Activated CD4-positive, alpha-beta memory T cell treated with anti-CD3 and anti-CD28 coated beads, Interleukin-2, amount 10 ng/mL, durations not matched to agents 7 days and 5 days (primary cell): ENCODE results near the gene ABCC3. TPM values are rescaled to one million over a fixed set of nuclear protein-coding genes. Genes with fewer than 3 reads are reported as not detected.

Source experiments
- CTCF ChIA-PET: fragments of 350-600 bp; sonication (Branson Sonifier 250); formaldehyde crosslinking; loops from one replicate; lab custom pipeline; 2021; ENCODE audit warnings: antibody characterized with exemption, inconsistent platforms; lab: Charles Lee
- POLR2A ChIA-PET: fragments of 350-600 bp; sonication (Branson Sonifier 250); formaldehyde crosslinking; loops from one replicate; lab custom pipeline; 2021; ENCODE audit warnings: antibody characterized with exemption; lab: Charles Lee
- DNase-seq: peaks from one replicate; pipeline ENCODE4 v3.0.0-alpha.2; 2020
- H3K27ac Mint-ChIP-seq: one replicate; pipeline ENCODE4 v1.8.0; 2021; ENCODE audit warnings: mild to moderate bottlenecking, mixed read lengths
- H3K27me3 Mint-ChIP-seq: one replicate; pipeline ENCODE4 v1.8.0; 2021; ENCODE audit warnings: mixed read lengths
- H3K36me3 Mint-ChIP-seq: one replicate; pipeline ENCODE4 v1.8.0; 2021; ENCODE audit warnings: low read depth, mixed read lengths
- H3K4me1 Mint-ChIP-seq: one replicate; pipeline ENCODE4 v1.8.0; 2021; ENCODE audit warnings: mixed read lengths
- H3K4me3 Mint-ChIP-seq: one replicate; pipeline ENCODE4 v1.8.0; 2021; ENCODE audit warnings: mild to moderate bottlenecking, mixed read lengths
- H3K9me3 Mint-ChIP-seq: one replicate; pipeline ENCODE4 v1.8.0; 2021; ENCODE audit warnings: mixed read lengths
- total RNA-seq, 2 experiments: library from RNA; stranded (reverse); gene quantifications; one replicate each; pipeline ENCODE4 v1.2.3, GENCODE V29; 2021

ABCC3 gene
- total RNA-seq, 2 experiments from 2014 or later, result 0.25 TPM; not detected in 1

- no peak for DNase-seq
- H3K27me3 Mint-ChIP-seq, result peaks cover 16% of the 10 kb centered on the region
- H3K4me1 Mint-ChIP-seq, result peaks cover 8% of the 10 kb centered on the region
- no peak overlapping the region for H3K27ac Mint-ChIP-seq
- ChIA-PET CTCF (no interaction called here), POLR2A (no interaction called here)
- no peaks in the 10 kb centered on the region for H3K36me3 Mint-ChIP-seq
- no peaks in the 10 kb centered on the region for H3K9me3 Mint-ChIP-seq
- no peak overlapping the region for H3K4me3 Mint-ChIP-seq
Measured at GRCh38 chr17:50611634-50612033, 23.0 kb upstream of the ABCC3 start.

GRCh38 chr17:50612281-50612680, 22.4 kb upstream of the ABCC3 start:
- no peaks in the 10 kb centered on the region for H3K9me3 Mint-ChIP-seq
- H3K4me1 Mint-ChIP-seq, result peaks cover 8% of the 10 kb centered on the region
- ChIA-PET CTCF (no interaction called here), POLR2A (no interaction called here)
- no peak for DNase-seq
- H3K4me3 Mint-ChIP-seq, result no peak overlapping the region
- H3K27me3 Mint-ChIP-seq, result peaks cover 10% of the 10 kb centered on the region
- no peaks in the 10 kb centered on the region for H3K36me3 Mint-ChIP-seq
- H3K27ac Mint-ChIP-seq, result no peak overlapping the region

- CTCF ChIA-PET, result interaction anchor here (1.2 kb wide), 1 partner anchor 13 kb away, joined by 3 read pairs; no protein-coding TSS in a partner anchor
- no peaks in the 10 kb centered on the region for H3K36me3 Mint-ChIP-seq
- no peak overlapping the region for H3K27ac Mint-ChIP-seq
- no peak overlapping the region for H3K4me3 Mint-ChIP-seq
- POLR2A ChIA-PET, result no interaction called here
- no peaks in the 10 kb centered on the region for H3K9me3 Mint-ChIP-seq
- DNase-seq, result no peak
- H3K27me3 Mint-ChIP-seq, result peaks cover 8% of the 10 kb centered on the region
- H3K4me1 Mint-ChIP-seq, result peaks cover 8% of the 10 kb centered on the region
Measured at GRCh38 chr17:50613007-50613992, 21.4 kb upstream of the ABCC3 start.

GRCh38 chr17:50614471-50615051, 20.1 kb upstream of the ABCC3 start:
- H3K9me3 Mint-ChIP-seq, result no peaks in the 10 kb centered on the region
- peaks cover 8% of the 10 kb centered on the region for H3K27me3 Mint-ChIP-seq
- H3K27ac Mint-ChIP-seq, result no peak overlapping the region
- H3K4me1 Mint-ChIP-seq, result peaks cover 13% of the 10 kb centered on the region
- H3K4me3 Mint-ChIP-seq, result no peak overlapping the region
- CTCF ChIA-PET, result no interaction called here
- DNase-seq, result no peak
- POLR2A ChIA-PET, result interaction anchor here (0.6 kb wide), 1 partner anchor 16 kb away, joined by 3 read pairs; no protein-coding TSS in a partner anchor
- H3K36me3 Mint-ChIP-seq, result no peaks in the 10 kb centered on the region

GRCh38 chr17:50615828-50616227, 18.9 kb upstream of the ABCC3 start:
- ChIA-PET POLR2A (no interaction called here), CTCF (interaction anchor here (1.5 kb wide), 1 partner anchor 10 kb away, joined by 6 read pairs; no protein-coding TSS in a partner anchor)
- no peak overlapping the region for H3K27ac Mint-ChIP-seq
- H3K36me3 Mint-ChIP-seq, result no peaks in the 10 kb centered on the region
- no peak for DNase-seq
- H3K4me3 Mint-ChIP-seq, result no peak overlapping the region
- H3K9me3 Mint-ChIP-seq, result no peaks in the 10 kb centered on the region
- peaks cover 13% of the 10 kb centered on the region for H3K4me1 Mint-ChIP-seq
- H3K27me3 Mint-ChIP-seq, result peaks cover 6% of the 10 kb centered on the region

- Mint-ChIP-seq H3K4me1 (peaks cover 13% of the 10 kb centered on the region), H3K4me3 (no peak overlapping the region), H3K9me3 (no peaks in the 10 kb centered on the region), H3K36me3 (no peaks in the 10 kb centered on the region), H3K27ac (no peak overlapping the region), H3K27me3 (peaks cover 9% of the 10 kb centered on the region)
- ChIA-PET POLR2A (no interaction called here), CTCF (interaction anchor here (1.5 kb wide), 1 partner anchor 225 kb away, joined by 3 read pairs; no protein-coding TSS in a partner anchor)
- DNase-seq, result no peak
Measured at GRCh38 chr17:50618300-50618699, 16.4 kb upstream of the ABCC3 start.

- Mint-ChIP-seq H3K27ac (no peak overlapping the region), H3K27me3 (peaks cover 9% of the 10 kb centered on the region), H3K4me3 (no peak overlapping the region), H3K36me3 (no peaks in the 10 kb centered on the region), H3K4me1 (peaks cover 11% of the 10 kb centered on the region), H3K9me3 (no peaks in the 10 kb centered on the region)
- DNase-seq, result no peak
- ChIA-PET POLR2A (no interaction called here), CTCF (no interaction called here)
Measured at GRCh38 chr17:50618941-50619340, 15.7 kb upstream of the ABCC3 start.

GRCh38 chr17:50619489-50619888, 15.2 kb upstream of the ABCC3 start:
- H3K4me1 Mint-ChIP-seq, result peaks cover 5% of the 10 kb centered on the region
- no peak overlapping the region for H3K27ac Mint-ChIP-seq
- ChIA-PET CTCF (no interaction called here), POLR2A (no interaction called here)
- peaks cover 6% of the 10 kb centered on the region for H3K27me3 Mint-ChIP-seq
- H3K4me3 Mint-ChIP-seq, result no peak overlapping the region
- no peaks in the 10 kb centered on the region for H3K36me3 Mint-ChIP-seq
- DNase-seq, result no peak
- H3K9me3 Mint-ChIP-seq, result no peaks in the 10 kb centered on the region

- Mint-ChIP-seq H3K27ac (no peak overlapping the region), H3K9me3 (no peaks in the 10 kb centered on the region), H3K27me3 (peaks cover 5% of the 10 kb centered on the region), H3K4me1 (peaks cover 5% of the 10 kb centered on the region), H3K4me3 (no peak overlapping the region), H3K36me3 (no peaks in the 10 kb centered on the region)
- CTCF ChIA-PET, result no interaction called here
- POLR2A ChIA-PET, result no interaction called here
- DNase-seq, result no peak
Measured at GRCh38 chr17:50620237-50620636, 14.4 kb upstream of the ABCC3 start.

GRCh38 chr17:50620858-50621257, 13.8 kb upstream of the ABCC3 start:
- peaks cover 5% of the 10 kb centered on the region for H3K27me3 Mint-ChIP-seq
- H3K4me3 Mint-ChIP-seq, result no peak overlapping the region
- CTCF ChIA-PET, result interaction anchor here (1.0 kb wide), 1 partner anchor 9 kb away, joined by 3 read pairs; no protein-coding TSS in a partner anchor
- H3K9me3 Mint-ChIP-seq, result no peaks in the 10 kb centered on the region
- peaks cover 5% of the 10 kb centered on the region for H3K4me1 Mint-ChIP-seq
- POLR2A ChIA-PET, result no interaction called here
- DNase-seq, result no peak
- no peaks in the 10 kb centered on the region for H3K36me3 Mint-ChIP-seq
- H3K27ac Mint-ChIP-seq, result no peak overlapping the region

- no peak for DNase-seq
- Mint-ChIP-seq H3K9me3 (no peaks in the 10 kb centered on the region), H3K36me3 (no peaks in the 10 kb centered on the region), H3K4me1 (peaks cover 5% of the 10 kb centered on the region), H3K4me3 (no peak overlapping the region), H3K27me3 (peaks cover 8% of the 10 kb centered on the region), H3K27ac (no peak overlapping the region)
- ChIA-PET POLR2A (no interaction called here), CTCF (interaction anchor here (1.0 kb wide), 1 partner anchor 9 kb away, joined by 3 read pairs; no protein-coding TSS in a partner anchor)
Measured at GRCh38 chr17:50621574-50622031, 13.1 kb upstream of the ABCC3 start.

GRCh38 chr17:50624321-50624934, 10.3 kb upstream of the ABCC3 start:
- Mint-ChIP-seq H3K27ac (no peak overlapping the region), H3K4me1 (peaks cover 2% of the 10 kb centered on the region), H3K4me3 (no peak overlapping the region), H3K27me3 (peaks cover 29% of the 10 kb centered on the region), H3K9me3 (no peaks in the 10 kb centered on the region), H3K36me3 (no peaks in the 10 kb centered on the region)
- ChIA-PET POLR2A (no interaction called here), CTCF (interaction anchor here (1.1 to 3.9 kb wide), 5 partner anchors 13 to 141 kb away, joined by 3 to 29 read pairs (median 4); partner anchors contain the start of gene SPATA20)
- no peak for DNase-seq
